ENCODE results near the gene PYGO2.
"Not testable (repeated sequence)": the region's sequence is repeated elsewhere in the genome, so short reads cannot be mapped to it uniquely, and the experiment has no call there.

PYGO2 gene

GRCh38 chr1:154908129-154908528 is 53.5 kb downstream of the PYGO2 start:
- DNase-seq (ENCODE audit: low spot score), result not testable (repeated sequence)

Data from D341Med (cell line).